SK-N-SH (cell line): Measurements from ENCODE around the gene CELSR1.

Experiments used
- EZH2phosphoT487 ChIP-seq: fragments of 200-600 bp; sonication (generic); IDR thresholded peaks from 2 replicates; pipeline ENCODE4 v1.6.1; 2017; ENCODE audit warnings: low read depth, mixed run types, mild to moderate bottlenecking, antibody characterized with exemption, moderate library complexity, borderline replicate concordance
- NFIC ChIP-seq: IDR thresholded peaks from 2 replicates; pipeline ENCODE4 v1.4.0; 2012; ENCODE audit warnings: borderline replicate concordance
- NRF1 ChIP-seq: IDR thresholded peaks from 2 replicates; pipeline ENCODE4 v1.6.1; 2012; ENCODE audit warnings: low read depth, mild to moderate bottlenecking, low read length
- POLR2AphosphoS5 ChIP-seq: IDR thresholded peaks from 2 replicates; pipeline ENCODE4 v1.6.1; 2012; ENCODE audit warnings: low read depth, low read length
- RAD21 ChIP-seq: IDR thresholded peaks from 2 replicates; pipeline ENCODE4 v1.6.1; 2012; ENCODE audit warnings: mild to moderate bottlenecking, low read length
- RCOR1 ChIP-seq: fragments of 150-350 bp; IDR thresholded peaks from 2 replicates; pipeline ENCODE4 v1.6.1; 2017; ENCODE audit warnings: antibody characterized with exemption, low read length
- TAF1 ChIP-seq: IDR thresholded peaks from 2 replicates; pipeline ENCODE4 v1.6.1; 2012; ENCODE audit warnings: low read depth, mild to moderate bottlenecking, low read length, moderate library complexity, borderline replicate concordance
- TEAD4 ChIP-seq: IDR thresholded peaks from 2 replicates; pipeline ENCODE4 v1.4.0; 2012; ENCODE audit warnings: mild to moderate bottlenecking, borderline replicate concordance; ENCODE audit not compliant: insufficient read depth
- YY1 ChIP-seq: IDR thresholded peaks from 2 replicates; pipeline ENCODE4 v1.4.0; 2012; ENCODE audit warnings: low read depth, mild to moderate bottlenecking
- TF ChIP-seq, protein P1 (sequence below): fragments of 200-600 bp; sonication (generic); IDR thresholded peaks from 2 replicates; pipeline ENCODE4 v1.6.1; 2017; ENCODE audit warnings: antibody characterized with exemption, mild to moderate bottlenecking, moderate library complexity
- TF ChIP-seq, protein P2 (sequence below): IDR thresholded peaks from 2 replicates; pipeline ENCODE4 v1.4.0; 2012; ENCODE audit warnings: low read depth
- TF ChIP-seq, protein P3 (sequence below): IDR thresholded peaks from 2 replicates; pipeline ENCODE4 v1.4.0; 2012; ENCODE audit warnings: low read depth, borderline replicate concordance
- TF ChIP-seq, protein P4 (sequence below): fragments of 150-350 bp; IDR thresholded peaks from 2 replicates; pipeline ENCODE4 v1.6.1; 2017; ENCODE audit warnings: antibody characterized with exemption, low read length, low read depth, borderline replicate concordance

DNA sequence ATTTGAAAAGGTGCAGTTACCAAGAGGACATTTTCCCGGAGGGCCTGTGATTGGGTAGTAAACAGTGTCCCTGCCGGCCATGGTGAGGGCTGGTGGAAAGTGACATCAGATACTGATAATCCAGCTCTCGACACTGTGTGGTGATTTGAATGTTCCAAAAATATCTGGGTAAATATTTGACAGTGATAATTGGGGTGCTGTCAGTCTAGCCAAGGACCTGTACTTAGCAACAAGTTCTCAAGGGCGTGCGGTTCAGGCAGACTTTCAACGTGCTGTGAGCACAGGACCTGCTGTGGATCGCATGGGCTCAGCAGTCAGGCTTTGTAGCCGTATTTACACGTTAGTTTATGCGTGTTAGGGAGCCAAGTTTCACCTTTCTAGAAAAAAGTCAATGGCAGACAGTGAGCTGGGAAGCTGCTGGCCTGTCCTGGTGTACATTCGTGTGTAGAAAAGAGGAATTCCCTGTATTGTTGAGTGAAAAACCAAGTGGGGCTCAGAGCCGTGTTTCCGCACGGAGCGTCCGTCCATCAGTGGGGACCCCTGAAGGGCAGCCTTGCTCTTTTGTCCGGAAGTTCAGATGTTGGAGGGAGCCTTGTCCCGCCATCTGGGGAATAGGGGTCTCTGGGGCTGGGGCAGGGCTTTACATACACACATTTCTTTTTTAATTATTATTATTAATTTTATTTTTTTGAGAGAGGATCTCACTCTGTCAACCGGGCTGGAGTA, 190.6 kb downstream of the CELSR1 start:
- no peak for TF ChIP-seq TAF1
- TF ChIP-seq NFIC: no peak
- TF ChIP-seq, protein P1, sequence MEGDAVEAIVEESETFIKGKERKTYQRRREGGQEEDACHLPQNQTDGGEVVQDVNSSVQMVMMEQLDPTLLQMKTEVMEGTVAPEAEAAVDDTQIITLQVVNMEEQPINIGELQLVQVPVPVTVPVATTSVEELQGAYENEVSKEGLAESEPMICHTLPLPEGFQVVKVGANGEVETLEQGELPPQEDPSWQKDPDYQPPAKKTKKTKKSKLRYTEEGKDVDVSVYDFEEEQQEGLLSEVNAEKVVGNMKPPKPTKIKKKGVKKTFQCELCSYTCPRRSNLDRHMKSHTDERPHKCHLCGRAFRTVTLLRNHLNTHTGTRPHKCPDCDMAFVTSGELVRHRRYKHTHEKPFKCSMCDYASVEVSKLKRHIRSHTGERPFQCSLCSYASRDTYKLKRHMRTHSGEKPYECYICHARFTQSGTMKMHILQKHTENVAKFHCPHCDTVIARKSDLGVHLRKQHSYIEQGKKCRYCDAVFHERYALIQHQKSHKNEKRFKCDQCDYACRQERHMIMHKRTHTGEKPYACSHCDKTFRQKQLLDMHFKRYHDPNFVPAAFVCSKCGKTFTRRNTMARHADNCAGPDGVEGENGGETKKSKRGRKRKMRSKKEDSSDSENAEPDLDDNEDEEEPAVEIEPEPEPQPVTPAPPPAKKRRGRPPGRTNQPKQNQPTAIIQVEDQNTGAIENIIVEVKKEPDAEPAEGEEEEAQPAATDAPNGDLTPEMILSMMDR: no peak
- TF ChIP-seq, protein P2, sequence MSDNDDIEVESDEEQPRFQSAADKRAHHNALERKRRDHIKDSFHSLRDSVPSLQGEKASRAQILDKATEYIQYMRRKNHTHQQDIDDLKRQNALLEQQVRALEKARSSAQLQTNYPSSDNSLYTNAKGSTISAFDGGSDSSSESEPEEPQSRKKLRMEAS: no peak
- TF ChIP-seq, protein P3, sequence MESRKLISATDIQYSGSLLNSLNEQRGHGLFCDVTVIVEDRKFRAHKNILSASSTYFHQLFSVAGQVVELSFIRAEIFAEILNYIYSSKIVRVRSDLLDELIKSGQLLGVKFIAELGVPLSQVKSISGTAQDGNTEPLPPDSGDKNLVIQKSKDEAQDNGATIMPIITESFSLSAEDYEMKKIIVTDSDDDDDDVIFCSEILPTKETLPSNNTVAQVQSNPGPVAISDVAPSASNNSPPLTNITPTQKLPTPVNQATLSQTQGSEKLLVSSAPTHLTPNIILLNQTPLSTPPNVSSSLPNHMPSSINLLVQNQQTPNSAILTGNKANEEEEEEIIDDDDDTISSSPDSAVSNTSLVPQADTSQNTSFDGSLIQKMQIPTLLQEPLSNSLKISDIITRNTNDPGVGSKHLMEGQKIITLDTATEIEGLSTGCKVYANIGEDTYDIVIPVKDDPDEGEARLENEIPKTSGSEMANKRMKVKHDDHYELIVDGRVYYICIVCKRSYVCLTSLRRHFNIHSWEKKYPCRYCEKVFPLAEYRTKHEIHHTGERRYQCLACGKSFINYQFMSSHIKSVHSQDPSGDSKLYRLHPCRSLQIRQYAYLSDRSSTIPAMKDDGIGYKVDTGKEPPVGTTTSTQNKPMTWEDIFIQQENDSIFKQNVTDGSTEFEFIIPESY: no peak
- no peak for TF ChIP-seq EZH2phosphoT487
- TF ChIP-seq, protein P4, sequence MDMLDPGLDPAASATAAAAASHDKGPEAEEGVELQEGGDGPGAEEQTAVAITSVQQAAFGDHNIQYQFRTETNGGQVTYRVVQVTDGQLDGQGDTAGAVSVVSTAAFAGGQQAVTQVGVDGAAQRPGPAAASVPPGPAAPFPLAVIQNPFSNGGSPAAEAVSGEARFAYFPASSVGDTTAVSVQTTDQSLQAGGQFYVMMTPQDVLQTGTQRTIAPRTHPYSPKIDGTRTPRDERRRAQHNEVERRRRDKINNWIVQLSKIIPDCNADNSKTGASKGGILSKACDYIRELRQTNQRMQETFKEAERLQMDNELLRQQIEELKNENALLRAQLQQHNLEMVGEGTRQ: no peak
- no peak for TF ChIP-seq TEAD4
- TF ChIP-seq POLR2AphosphoS5: no peak
- no peak for TF ChIP-seq RAD21
- no peak for TF ChIP-seq RCOR1
- TF ChIP-seq YY1: no peak
- TF ChIP-seq NRF1: no peak
